Measurements from ENCODE around the gene PEX12.

DNA sequence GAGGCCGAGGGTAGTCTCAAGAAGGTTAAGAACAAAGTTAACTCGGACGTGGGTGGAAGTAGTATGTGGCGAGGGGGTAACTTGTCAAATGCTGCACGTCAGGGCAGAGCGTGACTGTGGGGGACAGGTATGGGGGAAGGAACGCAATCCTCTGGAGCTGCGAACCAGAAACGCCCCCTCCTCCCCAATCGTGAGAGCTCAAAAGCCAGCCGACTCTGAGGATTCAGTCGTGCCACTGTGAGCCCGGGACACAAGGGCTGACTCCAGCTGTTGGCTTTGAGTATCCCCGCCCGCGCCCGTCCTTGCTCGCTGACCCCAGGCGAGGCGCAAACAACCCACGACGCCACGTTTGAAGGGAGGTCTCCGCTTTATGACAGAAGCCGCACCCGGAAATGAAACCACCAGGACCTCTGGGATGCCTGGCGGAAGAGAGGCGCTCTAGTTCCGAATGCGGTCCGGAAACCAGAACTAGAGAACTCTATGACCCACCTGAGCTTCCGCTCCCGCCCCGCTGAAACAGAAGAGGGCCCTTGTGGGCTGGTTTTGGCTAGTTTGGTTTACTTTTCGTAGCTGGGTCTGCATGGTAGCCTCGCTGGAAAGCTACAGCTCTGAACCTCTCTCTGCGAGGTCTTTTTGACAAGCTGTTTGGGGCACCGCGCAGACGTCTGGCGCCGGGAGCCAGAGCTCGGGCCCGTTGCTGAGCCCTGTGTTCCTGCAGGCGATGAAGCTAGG lies at the start of gene PEX12:
- TF ChIP-seq, protein P1, sequence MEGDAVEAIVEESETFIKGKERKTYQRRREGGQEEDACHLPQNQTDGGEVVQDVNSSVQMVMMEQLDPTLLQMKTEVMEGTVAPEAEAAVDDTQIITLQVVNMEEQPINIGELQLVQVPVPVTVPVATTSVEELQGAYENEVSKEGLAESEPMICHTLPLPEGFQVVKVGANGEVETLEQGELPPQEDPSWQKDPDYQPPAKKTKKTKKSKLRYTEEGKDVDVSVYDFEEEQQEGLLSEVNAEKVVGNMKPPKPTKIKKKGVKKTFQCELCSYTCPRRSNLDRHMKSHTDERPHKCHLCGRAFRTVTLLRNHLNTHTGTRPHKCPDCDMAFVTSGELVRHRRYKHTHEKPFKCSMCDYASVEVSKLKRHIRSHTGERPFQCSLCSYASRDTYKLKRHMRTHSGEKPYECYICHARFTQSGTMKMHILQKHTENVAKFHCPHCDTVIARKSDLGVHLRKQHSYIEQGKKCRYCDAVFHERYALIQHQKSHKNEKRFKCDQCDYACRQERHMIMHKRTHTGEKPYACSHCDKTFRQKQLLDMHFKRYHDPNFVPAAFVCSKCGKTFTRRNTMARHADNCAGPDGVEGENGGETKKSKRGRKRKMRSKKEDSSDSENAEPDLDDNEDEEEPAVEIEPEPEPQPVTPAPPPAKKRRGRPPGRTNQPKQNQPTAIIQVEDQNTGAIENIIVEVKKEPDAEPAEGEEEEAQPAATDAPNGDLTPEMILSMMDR (IDR thresholded peaks at IDR 0.05): no peak
- TF ChIP-seq POLR2A (IDR thresholded peaks at IDR 0.05): peak; percentile 53 to 75

Data from Peyer's patch (tissue), 4 donors.